GM12878 (cell line): ENCODE results near the gene CDH4.

ENCODE experiments used
- CTCF ChIP-seq, 3 experiments: IDR thresholded peaks in 2 of 3; conservative IDR thresholded peaks in 1 of 3; 2 replicates each; pipeline ENCODE4 v1.5.1; 2011; ENCODE audit warnings: low read depth in 3 of 3, low read length in 3 of 3, mild to moderate bottlenecking in 3 of 3, control low read depth in 2 of 3, moderate library complexity in 2 of 3, inconsistent platforms in 1 of 3, mixed read lengths in 1 of 3; ENCODE audit not compliant: control insufficient read depth in 2 of 3, insufficient read depth in 1 of 3; ENCODE audit errors: extremely low read depth in 1 of 3
- EP300 ChIP-seq, 2 experiments: fragments of 150-350 bp in 1 of 2; IDR thresholded peaks; 2 replicates each; pipeline ENCODE4 v1.6.1; 2011 to 2012; ENCODE audit warnings: low read depth in 2 of 2, low read length in 2 of 2, borderline replicate concordance in 1 of 2, improper control_type of control experiment in 1 of 2, inconsistent platforms in 1 of 2; ENCODE audit not compliant: control insufficient read depth in 1 of 2
- POLR2A ChIP-seq: IDR thresholded peaks from 2 replicates; pipeline ENCODE4 v1.6.1; 2011; ENCODE audit warnings: low read depth, mild to moderate bottlenecking, low read length
- POLR2AphosphoS2 ChIP-seq: IDR thresholded peaks from 2 replicates; pipeline ENCODE4 v1.6.1; 2011; ENCODE audit warnings: low read depth, mild to moderate bottlenecking, low read length, improper control_type of control experiment, moderate library complexity
- SIN3A ChIP-seq: IDR thresholded peaks from 2 replicates; pipeline ENCODE4 v1.6.1; 2012; ENCODE audit warnings: low read depth, low read length, improper control_type of control experiment
- SIX5 ChIP-seq: IDR thresholded peaks from 2 replicates; pipeline ENCODE4 v1.6.1; 2011; ENCODE audit warnings: mild to moderate bottlenecking, low read depth, low read length, moderate library complexity; ENCODE audit not compliant: severe bottlenecking
- SMAD1 ChIP-seq: fragments of 450-650 bp; IDR thresholded peaks from 2 replicates; pipeline ENCODE4 v1.6.1; 2018; ENCODE audit warnings: mild to moderate bottlenecking, low read depth; ENCODE audit not compliant: partially characterized antibody

- no peak for TF ChIP-seq SIN3A
- no peak for TF ChIP-seq SMAD1
- TF ChIP-seq SIX5, result no peak
- TF ChIP-seq POLR2A, result no peak
- no peak for TF ChIP-seq CTCF (IDR thresholded peaks at IDR 0.05 in 2 of 3, conservative IDR thresholded peaks at IDR 0.05 in 1 of 3; ENCODE audit: control insufficient read depth in 2 of 3, extremely low read depth in 1 of 3, insufficient read depth in 1 of 3, low read depth in 3 of 3, low read length in 3 of 3)
- TF ChIP-seq EP300 (IDR thresholded peaks at IDR 0.05; ENCODE audit: borderline replicate concordance in 1 of 2, control insufficient read depth in 1 of 2, low read depth in 2 of 2, low read length in 2 of 2), result no peak
- no peak for TF ChIP-seq POLR2AphosphoS2
These were observed 8.8 kb downstream of the CDH4 start for GRCh38 chr20:61260905-61261304.
